ENCODE measurements around the gene ABITRAM. TPM values are rescaled to one million over a fixed set of nuclear protein-coding genes. Genes with fewer than 3 reads are reported as not detected.

Gene ABITRAM
- total and polyA plus RNA-seq, 8 donors = 0.29 to 19.4 (median 7.2) TPM; not detected in 1

DNA sequence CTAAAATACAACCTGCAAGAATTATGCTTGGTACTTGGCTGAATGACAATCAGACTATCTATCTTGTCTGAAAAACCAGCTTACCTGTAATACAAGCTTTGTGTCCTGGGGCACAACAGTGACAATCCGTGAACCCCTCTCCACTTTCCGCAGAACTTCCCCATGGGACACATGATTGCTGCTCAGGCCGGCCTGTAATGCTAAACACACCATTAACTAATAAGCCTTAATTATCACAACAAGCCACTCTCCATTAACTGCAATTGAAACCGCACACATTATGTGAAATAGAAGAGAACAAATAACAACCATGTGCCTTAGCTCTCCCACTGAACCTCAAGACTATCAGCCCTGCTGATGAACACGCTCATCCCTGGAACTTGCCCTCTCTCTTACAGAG is 34.0 kb upstream of the ABITRAM start:
- DNase-seq = no peak
- no peak for TF ChIP-seq POLR2A (IDR thresholded peaks at IDR 0.05)
- TF ChIP-seq EP300 (IDR thresholded peaks at IDR 0.05) = no peak
- Histone ChIP-seq H3K4me1 (no peaks in the 10 kb centered on the region), H3K27ac (no peak overlapping the region), H3K4me3 (no peak overlapping the region), H3K9me3 (no peaks in the 10 kb centered on the region), H3K27me3 (no peaks in the 10 kb centered on the region), H3K36me3 (peaks cover 37 to 100% (median 99%) of the 10 kb centered on the region in 4 donors)
- intact Hi-C loops (cut with DNase I; ENCODE audit: low total_unique reads) = no loop called here
- WGBS, 5 donors = 77 to 95% (median 93%) methylated on average over 5 of the region's 5 CpGs

DNA sequence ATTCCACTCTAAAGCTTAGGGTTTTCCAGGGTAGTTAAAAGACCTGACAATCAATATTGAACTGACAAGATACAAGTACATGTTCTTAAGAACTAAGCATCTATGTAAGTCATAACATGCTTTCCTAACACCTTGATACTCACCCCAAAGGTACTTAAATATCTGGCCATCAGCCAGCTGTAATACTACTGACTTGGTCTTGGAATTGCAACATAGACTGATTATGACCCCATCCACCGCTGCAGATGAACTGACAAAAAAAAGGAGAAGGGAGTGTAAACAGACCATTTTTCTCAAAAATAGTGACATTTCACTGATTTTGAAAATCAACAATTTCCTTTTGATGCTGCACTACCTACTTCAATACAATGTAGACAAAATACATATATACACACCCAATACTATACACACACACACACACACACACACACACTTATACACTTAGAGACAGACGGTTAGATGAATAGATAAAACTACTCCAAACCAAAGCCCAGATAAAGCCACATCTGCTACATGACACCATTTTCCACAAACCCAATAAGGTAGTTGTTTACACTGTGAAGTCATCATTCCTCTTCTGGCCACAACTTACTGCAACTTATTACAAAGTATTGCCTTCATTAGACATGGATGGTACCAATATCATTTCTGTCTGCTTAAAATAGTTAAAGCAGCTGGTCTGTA is 30.6 kb upstream of the ABITRAM start:
- WGBS, 5 donors = 72 to 97% (median 84%) methylated on average over 2 of the region's 2 CpGs
- Histone ChIP-seq H3K9me3 (no peaks in the 10 kb centered on the region), H3K4me3 (no peak overlapping the region), H3K4me1 (no peaks in the 10 kb centered on the region), H3K27ac (no peak overlapping the region), H3K36me3 (peaks cover 37 to 100% (median 99%) of the 10 kb centered on the region in 4 donors), H3K27me3 (no peaks in the 10 kb centered on the region)
- TF ChIP-seq EP300 (IDR thresholded peaks at IDR 0.05) (no peak), POLR2A (IDR thresholded peaks at IDR 0.05) (no peak), POLR2AphosphoS5 (IDR thresholded peaks at IDR 0.05) (no peak)
- TF ChIP-seq, protein P1, sequence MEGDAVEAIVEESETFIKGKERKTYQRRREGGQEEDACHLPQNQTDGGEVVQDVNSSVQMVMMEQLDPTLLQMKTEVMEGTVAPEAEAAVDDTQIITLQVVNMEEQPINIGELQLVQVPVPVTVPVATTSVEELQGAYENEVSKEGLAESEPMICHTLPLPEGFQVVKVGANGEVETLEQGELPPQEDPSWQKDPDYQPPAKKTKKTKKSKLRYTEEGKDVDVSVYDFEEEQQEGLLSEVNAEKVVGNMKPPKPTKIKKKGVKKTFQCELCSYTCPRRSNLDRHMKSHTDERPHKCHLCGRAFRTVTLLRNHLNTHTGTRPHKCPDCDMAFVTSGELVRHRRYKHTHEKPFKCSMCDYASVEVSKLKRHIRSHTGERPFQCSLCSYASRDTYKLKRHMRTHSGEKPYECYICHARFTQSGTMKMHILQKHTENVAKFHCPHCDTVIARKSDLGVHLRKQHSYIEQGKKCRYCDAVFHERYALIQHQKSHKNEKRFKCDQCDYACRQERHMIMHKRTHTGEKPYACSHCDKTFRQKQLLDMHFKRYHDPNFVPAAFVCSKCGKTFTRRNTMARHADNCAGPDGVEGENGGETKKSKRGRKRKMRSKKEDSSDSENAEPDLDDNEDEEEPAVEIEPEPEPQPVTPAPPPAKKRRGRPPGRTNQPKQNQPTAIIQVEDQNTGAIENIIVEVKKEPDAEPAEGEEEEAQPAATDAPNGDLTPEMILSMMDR (IDR thresholded peaks at IDR 0.05) = no peak
- DNase-seq = no peak
- intact Hi-C loops (cut with DNase I; ENCODE audit: low total_unique reads) = no loop called here

DNA sequence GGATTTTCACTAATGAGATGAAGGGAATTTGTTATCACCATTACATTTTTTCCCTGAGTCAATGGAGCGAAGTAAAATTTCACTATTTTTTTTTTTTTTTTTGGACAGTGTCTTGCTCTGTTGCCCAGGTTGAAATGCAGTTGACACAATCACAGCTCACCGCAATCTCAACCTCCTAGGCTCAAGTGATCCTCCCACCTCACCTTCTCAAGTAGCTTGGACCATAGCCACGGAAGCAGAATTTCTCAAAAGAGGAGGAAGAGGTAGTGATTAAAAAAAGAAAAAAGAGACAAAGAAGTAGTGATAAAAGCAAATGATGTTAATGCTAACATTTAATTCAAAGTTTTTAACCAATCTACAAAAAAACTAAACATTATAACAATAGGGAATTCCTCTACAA is 30.0 kb upstream of the ABITRAM start:
- no peaks in the 10 kb centered on the region for H3K9me3 ChIP-seq
- no peak for DNase-seq
- no peak overlapping the region for H3K4me3 ChIP-seq
- intact Hi-C loops (cut with DNase I; ENCODE audit: low total_unique reads) = no loop called here
- H3K4me1 ChIP-seq = no peaks in the 10 kb centered on the region
- no peak overlapping the region for H3K27ac ChIP-seq
- 93 to 100% (median 97%) methylated on average over 3 of the region's 3 CpGs for WGBS, 5 donors
- H3K27me3 ChIP-seq = no peaks in the 10 kb centered on the region
- TF ChIP-seq, protein P1 (IDR thresholded peaks at IDR 0.05) = no peak
- no peak for TF ChIP-seq EP300 (IDR thresholded peaks at IDR 0.05)
- no peak for TF ChIP-seq POLR2AphosphoS5 (IDR thresholded peaks at IDR 0.05)
- no peak for TF ChIP-seq POLR2A (IDR thresholded peaks at IDR 0.05)
- peaks cover 43 to 100% (median 99%) of the 10 kb centered on the region in 4 donors for H3K36me3 ChIP-seq

DNA sequence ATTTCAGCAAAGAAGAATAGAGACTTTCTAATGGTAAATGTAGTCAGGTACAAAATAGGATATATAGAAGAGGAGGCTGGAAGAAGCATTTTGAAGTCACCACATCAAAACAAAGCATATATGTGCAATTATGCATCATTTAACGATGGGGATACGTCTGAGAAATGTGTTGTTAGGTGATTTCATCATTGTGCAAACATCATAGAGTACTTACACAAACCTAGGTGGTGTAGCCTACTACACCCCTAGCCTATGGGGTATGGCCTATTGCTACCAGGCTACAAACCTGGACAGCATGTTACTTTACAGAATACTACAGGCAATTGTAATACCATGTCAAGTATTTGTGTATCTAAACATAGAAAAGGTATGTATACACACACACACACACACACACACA is 28.7 kb upstream of the ABITRAM start:
- TF ChIP-seq EP300 (IDR thresholded peaks at IDR 0.05) = no peak
- TF ChIP-seq, protein P1 (IDR thresholded peaks at IDR 0.05) = no peak
- TF ChIP-seq POLR2A (IDR thresholded peaks at IDR 0.05) = no peak
- TF ChIP-seq POLR2AphosphoS5 (IDR thresholded peaks at IDR 0.05) = no peak
- no peaks in the 10 kb centered on the region for H3K9me3 ChIP-seq
- WGBS, 5 donors = 42 to 69% (median 59%) methylated on average over 2 of the region's 2 CpGs

DNA sequence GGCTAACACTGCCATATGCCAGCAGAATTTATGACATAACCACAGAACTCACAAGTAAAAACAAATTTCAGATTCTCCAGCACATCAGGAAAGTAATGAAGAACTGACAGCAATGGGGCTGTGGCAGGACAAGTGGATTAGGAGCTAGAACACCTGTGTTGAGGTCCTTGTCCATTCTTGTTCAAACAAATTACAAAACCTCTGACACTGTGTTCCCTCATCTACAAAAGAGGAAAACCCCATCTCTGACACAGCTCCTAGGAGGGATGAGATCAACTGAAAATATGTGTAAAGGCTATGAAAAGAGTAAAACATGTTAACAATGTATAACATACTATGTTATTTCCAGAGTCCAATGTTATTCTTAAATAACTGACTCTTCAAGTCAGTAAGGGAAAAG is 23.8 kb upstream of the ABITRAM start:
- no peaks in the 10 kb centered on the region for H3K27me3 ChIP-seq
- no peak for DNase-seq
- no peak overlapping the region for H3K27ac ChIP-seq
- TF ChIP-seq, protein P1 (IDR thresholded peaks at IDR 0.05) = no peak
- TF ChIP-seq POLR2AphosphoS5 (IDR thresholded peaks at IDR 0.05) (no peak), EP300 (IDR thresholded peaks at IDR 0.05) (no peak), POLR2A (IDR thresholded peaks at IDR 0.05) (no peak)
- intact Hi-C loops (cut with DNase I; ENCODE audit: low total_unique reads) = no loop called here
- H3K4me1 ChIP-seq = no peaks in the 10 kb centered on the region
- peaks cover 45 to 100% (median 98%) of the 10 kb centered on the region in 4 donors for H3K36me3 ChIP-seq
- no peaks in the 10 kb centered on the region for H3K9me3 ChIP-seq
- no peak overlapping the region for H3K4me3 ChIP-seq

More for the DNA sequence above, 28.7 kb upstream of the ABITRAM start:
- no peaks in the 10 kb centered on the region for H3K4me1 ChIP-seq
- no peaks in the 10 kb centered on the region for H3K27me3 ChIP-seq
- DNase-seq = no peak
- no peak overlapping the region for H3K4me3 ChIP-seq
- no peak overlapping the region for H3K27ac ChIP-seq
- H3K36me3 ChIP-seq = peaks cover 46 to 100% (median 99%) of the 10 kb centered on the region in 4 donors
- intact Hi-C loops (cut with DNase I; ENCODE audit: low total_unique reads) = no loop called here
